ENCODE results near the gene KCNF1. TPM values are rescaled to one million over a fixed set of nuclear protein-coding genes. Genes with fewer than 3 reads are reported as not detected.

KCNF1 gene
- total and polyA plus RNA-seq, 2 experiments from 2014 or later = 0.67 to 0.87 TPM

DNA sequence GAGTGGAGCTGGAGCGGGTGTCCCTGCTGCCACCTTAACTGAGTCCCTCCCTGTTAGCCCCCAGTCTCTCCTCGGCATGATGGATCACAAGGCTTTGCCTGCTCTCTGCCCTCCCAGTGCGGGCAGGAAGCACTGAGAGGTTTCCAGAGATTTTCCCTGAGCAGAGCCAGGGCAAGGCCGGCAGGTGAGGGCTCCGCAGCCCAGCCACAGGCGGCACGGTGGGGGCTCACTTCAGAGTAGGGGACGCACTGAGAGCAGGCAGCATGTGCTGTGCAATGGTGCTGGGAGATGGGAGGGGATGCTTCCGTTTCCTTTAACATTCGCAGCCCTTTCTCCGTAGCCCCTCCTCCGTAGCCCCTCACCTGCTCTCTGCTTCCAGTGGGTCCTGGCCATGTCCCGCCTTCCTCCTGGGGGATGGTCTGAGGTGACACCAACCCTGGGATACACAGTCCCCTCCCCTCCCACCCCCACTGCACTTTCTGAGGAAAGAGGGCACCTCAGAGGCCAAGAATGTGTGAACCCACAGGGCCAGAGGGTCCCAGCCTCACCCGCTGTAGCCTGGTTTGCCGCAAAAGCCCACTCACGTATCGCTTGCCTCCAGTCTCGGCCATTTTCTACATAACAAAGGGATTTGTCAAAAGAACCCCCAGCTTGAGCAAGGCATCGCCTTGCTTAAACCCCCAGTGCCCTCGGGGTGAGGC is 10.7 kb downstream of the KCNF1 start:
- no peaks in the 10 kb centered on the region for H3K9me3 ChIP-seq (ENCODE audit: low read depth)
- TF ChIP-seq EZH2 (IDR thresholded peaks at IDR 0.05; ENCODE audit: borderline replicate concordance) (no peak), EZH2phosphoT487 (IDR thresholded peaks at IDR 0.05; ENCODE audit: low read depth, severe bottlenecking, unreplicated experiment) (no peak)
- TF ChIP-seq, protein P1, sequence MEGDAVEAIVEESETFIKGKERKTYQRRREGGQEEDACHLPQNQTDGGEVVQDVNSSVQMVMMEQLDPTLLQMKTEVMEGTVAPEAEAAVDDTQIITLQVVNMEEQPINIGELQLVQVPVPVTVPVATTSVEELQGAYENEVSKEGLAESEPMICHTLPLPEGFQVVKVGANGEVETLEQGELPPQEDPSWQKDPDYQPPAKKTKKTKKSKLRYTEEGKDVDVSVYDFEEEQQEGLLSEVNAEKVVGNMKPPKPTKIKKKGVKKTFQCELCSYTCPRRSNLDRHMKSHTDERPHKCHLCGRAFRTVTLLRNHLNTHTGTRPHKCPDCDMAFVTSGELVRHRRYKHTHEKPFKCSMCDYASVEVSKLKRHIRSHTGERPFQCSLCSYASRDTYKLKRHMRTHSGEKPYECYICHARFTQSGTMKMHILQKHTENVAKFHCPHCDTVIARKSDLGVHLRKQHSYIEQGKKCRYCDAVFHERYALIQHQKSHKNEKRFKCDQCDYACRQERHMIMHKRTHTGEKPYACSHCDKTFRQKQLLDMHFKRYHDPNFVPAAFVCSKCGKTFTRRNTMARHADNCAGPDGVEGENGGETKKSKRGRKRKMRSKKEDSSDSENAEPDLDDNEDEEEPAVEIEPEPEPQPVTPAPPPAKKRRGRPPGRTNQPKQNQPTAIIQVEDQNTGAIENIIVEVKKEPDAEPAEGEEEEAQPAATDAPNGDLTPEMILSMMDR (IDR thresholded peaks at IDR 0.05; ENCODE audit: poor library complexity) = no peak
- H3K27ac ChIP-seq = no peak overlapping the region
- no peak overlapping the region for H3K4me3 ChIP-seq
- H3K79me2 ChIP-seq = no peaks in the 10 kb centered on the region
- H4K20me1 ChIP-seq (ENCODE audit: insufficient read depth, poor library complexity, severe bottlenecking) = no peaks in the 10 kb centered on the region
- no peak for DNase-seq (ENCODE audit: low spot score)
- H3K36me3 ChIP-seq (replicated peaks; ENCODE audit: insufficient read depth, low read depth) = no peaks in the 10 kb centered on the region
- 89% methylated on average over 16 of the region's 20 CpGs for WGBS (ENCODE audit: low lambda C conversion rate, missing lambda C conversion rate)
- no peak overlapping the region for H2AFZ ChIP-seq
- no peaks in the 10 kb centered on the region for H3K9me2 ChIP-seq (replicated peaks; ENCODE audit: insufficient read depth)
- no peak overlapping the region for H3K4me2 ChIP-seq
- no peaks in the 10 kb centered on the region for H3K4me1 ChIP-seq (ENCODE audit: insufficient read depth)
- H3K27me3 ChIP-seq = peaks cover 8% of the 10 kb centered on the region

DNA sequence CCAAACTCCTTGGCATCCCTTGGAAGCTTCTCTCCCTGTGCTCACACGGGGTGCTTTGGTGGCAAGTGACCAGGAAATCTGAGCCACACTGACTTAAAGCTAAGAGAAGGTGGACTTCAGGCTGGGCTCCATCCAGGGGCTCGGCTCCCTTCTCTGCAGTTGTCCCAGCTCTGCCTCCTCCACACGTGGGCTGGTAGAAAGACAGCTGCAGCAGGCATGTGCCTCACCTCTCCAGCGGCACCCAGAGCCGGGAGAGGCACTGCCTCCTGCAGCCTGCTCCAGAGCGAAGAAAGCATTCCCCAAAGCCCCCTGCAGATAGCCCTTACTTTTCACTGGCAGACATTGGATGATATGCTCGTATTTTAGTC is 11.3 kb downstream of the KCNF1 start:
- no peaks in the 10 kb centered on the region for H3K4me1 ChIP-seq (ENCODE audit: insufficient read depth)
- H3K9me2 ChIP-seq (replicated peaks; ENCODE audit: insufficient read depth) = no peaks in the 10 kb centered on the region
- DNase-seq (ENCODE audit: low spot score) = no peak
- H3K79me2 ChIP-seq = no peaks in the 10 kb centered on the region
- TF ChIP-seq, protein P1 (IDR thresholded peaks at IDR 0.05; ENCODE audit: poor library complexity) = no peak
- TF ChIP-seq EZH2phosphoT487 (IDR thresholded peaks at IDR 0.05; ENCODE audit: low read depth, severe bottlenecking, unreplicated experiment) (no peak), EZH2 (IDR thresholded peaks at IDR 0.05; ENCODE audit: borderline replicate concordance) (no peak)
- no peaks in the 10 kb centered on the region for H4K20me1 ChIP-seq (ENCODE audit: insufficient read depth, poor library complexity, severe bottlenecking)
- no peak overlapping the region for H3K4me3 ChIP-seq
- WGBS (ENCODE audit: low lambda C conversion rate, missing lambda C conversion rate) = 88% methylated on average over 7 of the region's 7 CpGs
- H3K27ac ChIP-seq = no peak overlapping the region
- no peaks in the 10 kb centered on the region for H3K9me3 ChIP-seq (ENCODE audit: low read depth)
- no peak overlapping the region for H3K4me2 ChIP-seq
- H2AFZ ChIP-seq = no peak overlapping the region
- H3K27me3 ChIP-seq = peaks cover 8% of the 10 kb centered on the region
- H3K36me3 ChIP-seq (replicated peaks; ENCODE audit: insufficient read depth, low read depth) = no peaks in the 10 kb centered on the region

DNA sequence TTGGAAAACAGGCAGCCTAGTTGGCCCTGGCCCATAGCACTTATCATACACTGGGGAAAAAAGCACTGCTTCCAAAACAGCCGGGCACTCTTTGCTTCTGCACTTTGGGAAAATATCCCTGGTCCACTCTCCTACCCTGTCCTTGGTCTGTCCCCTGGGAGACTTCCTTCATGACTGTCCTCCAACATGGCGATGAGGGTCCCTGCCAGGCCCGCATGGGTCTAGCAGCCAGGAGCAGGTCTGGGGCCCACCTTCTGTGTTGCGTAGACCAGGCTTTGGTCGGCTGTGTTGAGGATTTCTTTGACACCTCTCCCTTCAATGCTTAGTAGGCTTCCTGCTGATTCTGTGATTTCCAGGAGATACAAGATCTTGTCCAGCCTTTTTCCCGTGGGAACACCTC is 12.2 kb downstream of the KCNF1 start:
- Histone ChIP-seq H3K79me2 (no peaks in the 10 kb centered on the region), H3K4me2 (no peak overlapping the region), H3K27ac (no peak overlapping the region), H3K9me2 (replicated peaks; ENCODE audit: insufficient read depth) (no peaks in the 10 kb centered on the region), H4K20me1 (ENCODE audit: insufficient read depth, poor library complexity, severe bottlenecking) (no peaks in the 10 kb centered on the region), H3K36me3 (replicated peaks; ENCODE audit: insufficient read depth, low read depth) (no peaks in the 10 kb centered on the region), H3K27me3 (peaks cover 8% of the 10 kb centered on the region), H3K9me3 (ENCODE audit: low read depth) (no peaks in the 10 kb centered on the region), H3K4me3 (no peak overlapping the region), H3K4me1 (ENCODE audit: insufficient read depth) (no peaks in the 10 kb centered on the region), H2AFZ (no peak overlapping the region)
- TF ChIP-seq EZH2 (IDR thresholded peaks at IDR 0.05; ENCODE audit: borderline replicate concordance) (no peak), EZH2phosphoT487 (IDR thresholded peaks at IDR 0.05; ENCODE audit: low read depth, severe bottlenecking, unreplicated experiment) (no peak)
- DNase-seq (ENCODE audit: low spot score) = no peak
- WGBS (ENCODE audit: low lambda C conversion rate, missing lambda C conversion rate) = 83% methylated on average over 6 of the region's 6 CpGs

DNA sequence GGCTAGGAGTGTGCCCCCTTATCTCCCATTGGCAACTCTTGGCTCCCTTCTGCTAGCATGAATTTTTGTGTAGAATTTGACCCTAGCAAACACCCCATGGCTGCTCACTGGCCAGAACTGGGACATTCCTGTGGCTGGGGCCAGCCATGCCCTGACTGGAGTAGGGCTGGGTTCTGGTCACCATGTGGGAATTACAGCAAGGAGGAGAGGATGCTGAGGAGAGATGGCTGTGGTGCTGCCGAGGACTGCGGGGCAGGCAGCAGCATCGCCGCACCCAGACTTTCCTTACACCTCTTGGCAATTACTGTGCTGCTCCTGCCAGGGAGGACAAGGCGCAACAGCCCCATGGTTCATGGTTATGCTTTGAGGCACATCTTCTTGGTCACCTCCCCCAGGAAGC is 12.7 kb downstream of the KCNF1 start:
- Histone ChIP-seq H2AFZ (no peak overlapping the region), H3K4me2 (no peak overlapping the region), H3K36me3 (replicated peaks; ENCODE audit: insufficient read depth, low read depth) (no peaks in the 10 kb centered on the region), H3K27me3 (peaks cover 8% of the 10 kb centered on the region), H3K4me3 (no peak overlapping the region), H3K9me2 (replicated peaks; ENCODE audit: insufficient read depth) (no peaks in the 10 kb centered on the region), H3K79me2 (no peaks in the 10 kb centered on the region), H4K20me1 (ENCODE audit: insufficient read depth, poor library complexity, severe bottlenecking) (no peaks in the 10 kb centered on the region), H3K9me3 (ENCODE audit: low read depth) (no peaks in the 10 kb centered on the region), H3K4me1 (ENCODE audit: insufficient read depth) (no peaks in the 10 kb centered on the region), H3K27ac (no peak overlapping the region)
- DNase-seq (ENCODE audit: low spot score) = no peak
- WGBS (ENCODE audit: low lambda C conversion rate, missing lambda C conversion rate) = 92% methylated on average over 5 of the region's 5 CpGs
- TF ChIP-seq EZH2phosphoT487 (IDR thresholded peaks at IDR 0.05; ENCODE audit: low read depth, severe bottlenecking, unreplicated experiment) = no peak
- TF ChIP-seq EZH2 (IDR thresholded peaks at IDR 0.05; ENCODE audit: borderline replicate concordance) = no peak
- TF ChIP-seq, protein P1 (IDR thresholded peaks at IDR 0.05; ENCODE audit: poor library complexity) = no peak
